Sciatic nerve (tissue), 2 donors: ENCODE data around the gene KRTAP1-5. TPM values are rescaled to one million over a fixed set of nuclear protein-coding genes. Genes with fewer than 3 reads are reported as not detected.

Experiments used
- ATAC-seq: fragments of 200-7000 bp; cut with Tn5 transposase; one replicate; pipeline ENCODE4 v1.9.1; 2020; ENCODE audit warnings: mild to moderate bottlenecking, moderate library complexity
- DNase-seq: peaks from one replicate; pipeline ENCODE4 v3.0.0-alpha.2; 2020; ENCODE audit warnings: low spot score
- intact Hi-C: fragments of 100-400 bp; cut with DNase I; formaldehyde crosslinking; loops from one replicate; pipeline ENCODE4 v1.14.2; 2022
- total RNA-seq: library from RNA; stranded (reverse); fragmentation: NEBNext Ultra II Directional; extraction: Animal tissue kit (Norgen Biotek cat#: 25700); gene quantifications from one replicate; pipeline ENCODE4 v1.2.1, GENCODE V29; 2021
- donor health status: DM: no; HTN: no; CAD: no.
- donor health status: DM: no; HTN: no; CAD: no.

KRTAP1-5 gene
- total RNA-seq, 1 donor from 2014 or later: not detected

- no peak for ATAC-seq
- intact Hi-C loops: no loop called here
Measured at GRCh38 chr17:40980117-40980516, 46.9 kb downstream of the KRTAP1-5 start.

GRCh38 chr17:40978575-40979151, 48.3 kb downstream of the KRTAP1-5 start:
- intact Hi-C loops: no loop called here
- DNase-seq (no peak), ATAC-seq (no peak)

More at GRCh38 chr17:40980117-40980516, 46.9 kb downstream of the KRTAP1-5 start:
- no peak for DNase-seq

Other genes starting within 250 kb of the KRTAP1-5 start
- gene KRT27, start 244.7 kb downstream of the KRTAP1-5 start, total RNA-seq: 1.2 TPM
- not detected for gene KRT28, start 227.2 kb downstream of the KRTAP1-5 start, total RNA-seq
- gene KRT10, start 204.6 kb downstream of the KRTAP1-5 start, total RNA-seq: 34.1 TPM
- not detected for gene KRT12, start 160.0 kb downstream of the KRTAP1-5 start, total RNA-seq
- gene KRT20, start 142.0 kb downstream of the KRTAP1-5 start, total RNA-seq: not detected
- 0.53 TPM for gene KRT23, start 89.6 kb downstream of the KRTAP1-5 start, total RNA-seq
- not detected for gene KRT39, start 60.3 kb downstream of the KRTAP1-5 start, total RNA-seq
- gene KRT40, start 42.9 kb downstream of the KRTAP1-5 start, total RNA-seq: not detected
- gene KRTAP3-3, start 33.0 kb downstream of the KRTAP1-5 start, total RNA-seq: not detected
- gene KRTAP3-2, start 27.3 kb downstream of the KRTAP1-5 start, total RNA-seq: not detected
- not detected for gene KRTAP3-1, start 18.1 kb downstream of the KRTAP1-5 start, total RNA-seq
- not detected for gene KRTAP1-4, start 3.0 kb upstream of the KRTAP1-5 start, total RNA-seq
- not detected for gene KRTAP1-3, start 7.7 kb upstream of the KRTAP1-5 start, total RNA-seq
- gene KRTAP1-1, start 14.2 kb upstream of the KRTAP1-5 start, total RNA-seq: not detected
- gene KRTAP2-1, start 20.1 kb upstream of the KRTAP1-5 start, total RNA-seq: not detected
- gene KRTAP2-2, start 28.0 kb upstream of the KRTAP1-5 start, total RNA-seq: not detected
- gene KRTAP2-3, start 32.9 kb upstream of the KRTAP1-5 start, total RNA-seq: not detected
- not detected for gene KRTAP2-4, start 38.7 kb upstream of the KRTAP1-5 start, total RNA-seq
- not detected for gene KRTAP4-7, start 56.9 kb upstream of the KRTAP1-5 start, total RNA-seq
- gene KRTAP4-8, start 70.9 kb upstream of the KRTAP1-5 start, total RNA-seq: not detected
- gene KRTAP4-16, start 75.0 kb upstream of the KRTAP1-5 start, total RNA-seq: not detected
- gene KRTAP4-9, start 78.2 kb upstream of the KRTAP1-5 start, total RNA-seq: not detected
- gene KRTAP4-11, start 91.2 kb upstream of the KRTAP1-5 start, total RNA-seq: not detected
- not detected for gene KRTAP4-12, start 97.0 kb upstream of the KRTAP1-5 start, total RNA-seq
- not detected for gene KRTAP4-6, start 113.3 kb upstream of the KRTAP1-5 start, total RNA-seq
- gene KRTAP4-5, start 122.6 kb upstream of the KRTAP1-5 start, total RNA-seq: not detected
- not detected for gene KRTAP4-4, start 133.5 kb upstream of the KRTAP1-5 start, total RNA-seq
- gene KRTAP4-3, start 141.0 kb upstream of the KRTAP1-5 start, total RNA-seq: not detected
- gene KRTAP4-2, start 151.0 kb upstream of the KRTAP1-5 start, total RNA-seq: not detected
- not detected for gene KRTAP4-1, start 157.7 kb upstream of the KRTAP1-5 start, total RNA-seq
- not detected for gene KRTAP9-1, start 162.7 kb upstream of the KRTAP1-5 start, total RNA-seq
- not detected for gene KRTAP9-2, start 199.4 kb upstream of the KRTAP1-5 start, total RNA-seq
- gene KRTAP9-3, start 205.2 kb upstream of the KRTAP1-5 start, total RNA-seq: not detected
- not detected for gene KRTAP9-8, start 210.8 kb upstream of the KRTAP1-5 start, total RNA-seq
- not detected for gene KRTAP9-4, start 222.5 kb upstream of the KRTAP1-5 start, total RNA-seq
- not detected for gene KRTAP9-9, start 228.2 kb upstream of the KRTAP1-5 start, total RNA-seq
- gene KRTAP9-6, start 238.2 kb upstream of the KRTAP1-5 start, total RNA-seq: not detected
- not detected for gene KRTAP9-7, start 248.5 kb upstream of the KRTAP1-5 start, total RNA-seq